Astrocyte (in vitro differentiated cells and primary cell): Measurements from ENCODE around the gene DIRAS2. TPM values are rescaled to one million over a fixed set of nuclear protein-coding genes. Genes with fewer than 3 reads are reported as not detected.

Experiments
- DNase-seq: peaks from one replicate; pipeline ENCODE4 v3.0.0-alpha.2; 2010; ENCODE audit warnings: low read depth
- FAIRE-seq: peaks from 2 replicates; lab custom pipeline; 2011; peaks lifted over from hg19 to GRCh38; lab: Jason Lieb, UNC
- H2AFZ ChIP-seq: 2 replicates; pipeline ENCODE4 v1.6.0; 2012; ENCODE audit warnings: low read depth, low read length, inconsistent platforms
- H3K27ac ChIP-seq: 2 replicates; pipeline ENCODE4 v1.5.1; 2011; ENCODE audit warnings: low read depth, low read length, inconsistent platforms
- H3K27me3 ChIP-seq: 2 replicates; pipeline ENCODE4 v1.6.0; 2011; ENCODE audit warnings: low read length, inconsistent platforms; ENCODE audit not compliant: insufficient read depth
- H3K36me3 ChIP-seq: 2 replicates; pipeline ENCODE4 v1.5.1; 2011; ENCODE audit warnings: low read length, inconsistent platforms; ENCODE audit not compliant: insufficient read depth
- H3K4me1 ChIP-seq: 2 replicates; pipeline ENCODE4 v1.5.1; 2011; ENCODE audit warnings: low read length, inconsistent platforms; ENCODE audit not compliant: insufficient read depth
- H3K4me2 ChIP-seq: 2 replicates; pipeline ENCODE4 v1.6.0; 2012; ENCODE audit warnings: low read length, inconsistent platforms
- H3K4me3 ChIP-seq: 2 replicates; pipeline ENCODE4 v1.5.1; 2011; ENCODE audit warnings: low read depth, mild to moderate bottlenecking, low read length, inconsistent platforms; ENCODE audit not compliant: insufficient read depth
- H3K79me2 ChIP-seq: 2 replicates; pipeline ENCODE4 v1.6.0; 2012; ENCODE audit warnings: mild to moderate bottlenecking, low read length, inconsistent platforms; ENCODE audit not compliant: insufficient read depth
- H3K9ac ChIP-seq: 2 replicates; pipeline ENCODE4 v1.6.0; 2012; ENCODE audit warnings: mild to moderate bottlenecking, low read length, inconsistent platforms
- H3K9me3 ChIP-seq: 2 replicates; pipeline ENCODE4 v1.5.1; 2012; ENCODE audit warnings: low read depth, mild to moderate bottlenecking, low read length, inconsistent platforms; ENCODE audit not compliant: insufficient read depth
- H4K20me1 ChIP-seq: 2 replicates; pipeline ENCODE4 v1.6.0; 2012; ENCODE audit warnings: low read length, inconsistent platforms; ENCODE audit not compliant: insufficient read depth
- H3K27ac Mint-ChIP-seq: one replicate; pipeline ENCODE4 v1.8.0; 2021; ENCODE audit warnings: mild to moderate bottlenecking, mixed read lengths; ENCODE audit not compliant: unreplicated experiment
- H3K27me3 Mint-ChIP-seq: one replicate; pipeline ENCODE4 v1.8.0; 2021; ENCODE audit warnings: low read depth, mixed read lengths; ENCODE audit not compliant: unreplicated experiment
- H3K36me3 Mint-ChIP-seq: one replicate; pipeline ENCODE4 v1.8.0; 2021; ENCODE audit warnings: low read depth, mixed read lengths; ENCODE audit not compliant: unreplicated experiment
- H3K4me1 Mint-ChIP-seq: one replicate; pipeline ENCODE4 v1.8.0; 2021; ENCODE audit warnings: low read depth, mixed read lengths; ENCODE audit not compliant: unreplicated experiment
- H3K4me3 Mint-ChIP-seq: one replicate; pipeline ENCODE4 v1.8.0; 2021; ENCODE audit warnings: mild to moderate bottlenecking, moderate library complexity, mixed read lengths; ENCODE audit not compliant: unreplicated experiment
- H3K9me3 Mint-ChIP-seq: one replicate; pipeline ENCODE4 v1.8.0; 2021; ENCODE audit warnings: mild to moderate bottlenecking, mixed read lengths; ENCODE audit not compliant: unreplicated experiment
- EZH2 ChIP-seq: IDR thresholded peaks from 2 replicates; pipeline ENCODE4 v1.6.1; 2012; ENCODE audit warnings: mild to moderate bottlenecking, low read length, inconsistent platforms; ENCODE audit not compliant: insufficient read depth
- total RNA-seq: library from RNA; stranded (reverse); gene quantifications from 2 replicates; pipeline ENCODE4 v1.2.1, GENCODE V29; 2021
- TF ChIP-seq, protein P1 (sequence below): IDR thresholded peaks from 2 replicates; pipeline ENCODE4 v1.5.1; 2011; ENCODE audit warnings: low read depth, mild to moderate bottlenecking, inconsistent platforms, low read length, moderate library complexity; ENCODE audit not compliant: insufficient read depth

Gene DIRAS2
- total RNA-seq, 1 donor from 2014 or later: 0.27 TPM

DNA sequence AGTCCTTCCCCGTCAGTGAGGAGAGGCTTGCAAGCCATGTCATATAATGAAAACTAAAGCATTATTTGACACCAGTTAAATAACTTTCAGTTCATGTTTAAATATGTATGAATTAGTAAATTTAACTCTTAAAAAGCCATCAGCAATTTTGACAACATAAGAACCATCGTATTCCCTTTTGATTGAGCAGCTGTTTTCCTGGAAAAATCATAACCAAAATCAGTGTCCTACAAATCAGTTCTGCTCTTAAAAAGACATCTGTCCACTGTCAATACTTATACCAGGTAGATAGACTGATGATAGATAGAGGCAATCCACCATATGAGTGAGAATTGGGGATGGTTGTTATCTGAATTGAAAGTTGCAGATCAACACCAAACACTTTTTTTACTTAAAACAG lies 2.3 kb downstream of the DIRAS2 start:
- H3K27ac ChIP-seq: no peak overlapping the region
- Mint-ChIP-seq H3K36me3 (no peaks in the 10 kb centered on the region), H3K4me3 (no peak overlapping the region), H3K27ac (no peak overlapping the region), H3K27me3 (peaks cover 30% of the 10 kb centered on the region), H3K4me1 (peaks cover 6% of the 10 kb centered on the region), H3K9me3 (no peaks in the 10 kb centered on the region)
- TF ChIP-seq, protein P1, sequence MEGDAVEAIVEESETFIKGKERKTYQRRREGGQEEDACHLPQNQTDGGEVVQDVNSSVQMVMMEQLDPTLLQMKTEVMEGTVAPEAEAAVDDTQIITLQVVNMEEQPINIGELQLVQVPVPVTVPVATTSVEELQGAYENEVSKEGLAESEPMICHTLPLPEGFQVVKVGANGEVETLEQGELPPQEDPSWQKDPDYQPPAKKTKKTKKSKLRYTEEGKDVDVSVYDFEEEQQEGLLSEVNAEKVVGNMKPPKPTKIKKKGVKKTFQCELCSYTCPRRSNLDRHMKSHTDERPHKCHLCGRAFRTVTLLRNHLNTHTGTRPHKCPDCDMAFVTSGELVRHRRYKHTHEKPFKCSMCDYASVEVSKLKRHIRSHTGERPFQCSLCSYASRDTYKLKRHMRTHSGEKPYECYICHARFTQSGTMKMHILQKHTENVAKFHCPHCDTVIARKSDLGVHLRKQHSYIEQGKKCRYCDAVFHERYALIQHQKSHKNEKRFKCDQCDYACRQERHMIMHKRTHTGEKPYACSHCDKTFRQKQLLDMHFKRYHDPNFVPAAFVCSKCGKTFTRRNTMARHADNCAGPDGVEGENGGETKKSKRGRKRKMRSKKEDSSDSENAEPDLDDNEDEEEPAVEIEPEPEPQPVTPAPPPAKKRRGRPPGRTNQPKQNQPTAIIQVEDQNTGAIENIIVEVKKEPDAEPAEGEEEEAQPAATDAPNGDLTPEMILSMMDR: no peak
- TF ChIP-seq EZH2: no peak
- H3K9me3 ChIP-seq: no peaks in the 10 kb centered on the region
- no peak overlapping the region for H2AFZ ChIP-seq
- no peaks in the 10 kb centered on the region for H4K20me1 ChIP-seq
- H3K9ac ChIP-seq: no peak overlapping the region
- FAIRE-seq (no peak), DNase-seq (no peak)
- no peaks in the 10 kb centered on the region for H3K79me2 ChIP-seq
- H3K4me1 ChIP-seq: peaks cover 5% of the 10 kb centered on the region
- H3K27me3 ChIP-seq: peaks cover 20% of the 10 kb centered on the region
- H3K4me2 ChIP-seq: no peak overlapping the region
- no peaks in the 10 kb centered on the region for H3K36me3 ChIP-seq
- no peak overlapping the region for H3K4me3 ChIP-seq

DNA sequence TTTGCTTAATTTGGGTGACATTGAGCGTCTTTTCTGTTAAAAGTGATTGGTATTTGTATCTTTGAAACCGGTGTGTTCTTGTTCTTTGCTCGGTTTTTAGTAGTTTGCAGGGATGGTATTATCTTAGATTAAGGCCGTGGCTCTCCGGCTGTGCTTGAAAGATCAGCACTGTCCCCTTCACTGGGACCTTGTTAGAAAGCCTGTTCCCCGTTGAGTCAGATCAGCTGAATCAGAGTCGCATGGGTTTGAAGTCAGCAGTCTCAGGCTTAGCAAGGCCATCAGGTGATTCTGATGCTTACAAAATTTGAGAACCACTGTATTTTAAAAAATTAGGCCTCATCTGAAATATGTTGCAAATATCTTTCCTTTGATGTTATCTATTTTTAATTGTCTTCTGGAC lies 5.0 kb downstream of the DIRAS2 start:
- DNase-seq (no peak), FAIRE-seq (no peak)
- Histone ChIP-seq H3K9me3 (no peaks in the 10 kb centered on the region), H3K79me2 (no peaks in the 10 kb centered on the region), H2AFZ (no peak overlapping the region), H3K4me1 (peaks cover 5% of the 10 kb centered on the region), H4K20me1 (no peaks in the 10 kb centered on the region), H3K36me3 (no peaks in the 10 kb centered on the region), H3K27ac (no peak overlapping the region), H3K4me3 (no peak overlapping the region), H3K4me2 (no peak overlapping the region), H3K9ac (no peak overlapping the region), H3K27me3 (peaks cover 20% of the 10 kb centered on the region)
- Mint-ChIP-seq H3K4me1 (peaks cover 5% of the 10 kb centered on the region), H3K27ac (no peak overlapping the region), H3K27me3 (peaks cover 15% of the 10 kb centered on the region), H3K36me3 (no peaks in the 10 kb centered on the region), H3K9me3 (no peaks in the 10 kb centered on the region), H3K4me3 (no peak overlapping the region)
- TF ChIP-seq EZH2: no peak
- TF ChIP-seq, protein P1: no peak

DNA sequence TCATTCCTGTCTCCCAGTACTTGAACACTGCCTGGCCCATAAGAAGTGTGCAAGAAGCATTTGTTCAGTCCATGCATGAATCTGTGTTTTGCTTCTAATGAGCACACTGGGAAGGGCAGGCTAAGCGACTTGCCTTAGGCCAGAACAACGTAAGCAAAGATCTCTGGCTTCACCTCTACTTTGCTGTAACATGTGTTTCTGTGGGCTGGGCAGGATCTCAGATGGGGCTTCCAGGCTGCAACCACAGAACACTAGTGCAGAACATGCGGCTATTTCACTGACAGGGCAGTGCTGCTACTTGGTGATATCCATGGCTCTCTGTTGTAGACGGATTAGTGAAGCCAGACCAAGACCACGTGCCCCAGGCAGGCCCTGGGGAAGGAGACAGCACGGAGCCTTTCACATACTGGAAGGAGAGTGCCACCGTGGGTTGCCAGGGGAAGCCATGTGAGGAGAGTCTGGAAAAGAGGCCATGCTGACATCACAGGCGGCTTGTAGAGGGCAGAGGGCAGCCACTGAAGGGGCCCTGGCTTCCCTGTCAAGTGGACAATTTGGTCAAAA lies 9.9 kb downstream of the DIRAS2 start:
- DNase-seq (no peak), FAIRE-seq (no peak)
- no peaks in the 10 kb centered on the region for H3K36me3 ChIP-seq
- H3K27ac ChIP-seq: no peak overlapping the region
- H4K20me1 ChIP-seq: no peaks in the 10 kb centered on the region
- Mint-ChIP-seq H3K27ac (no peak overlapping the region), H3K27me3 (peaks cover 3% of the 10 kb centered on the region), H3K36me3 (no peaks in the 10 kb centered on the region), H3K4me1 (no peaks in the 10 kb centered on the region), H3K4me3 (no peak overlapping the region), H3K9me3 (no peaks in the 10 kb centered on the region)
- no peak overlapping the region for H3K4me2 ChIP-seq
- no peak overlapping the region for H3K9ac ChIP-seq
- H3K9me3 ChIP-seq: no peaks in the 10 kb centered on the region
- no peak overlapping the region for H2AFZ ChIP-seq
- H3K4me1 ChIP-seq: no peaks in the 10 kb centered on the region
- no peaks in the 10 kb centered on the region for H3K27me3 ChIP-seq
- no peaks in the 10 kb centered on the region for H3K79me2 ChIP-seq
- no peak overlapping the region for H3K4me3 ChIP-seq
- TF ChIP-seq, protein P1: no peak
- TF ChIP-seq EZH2: no peak
